H9 (cell line): ENCODE measurements around the gene ATP7B. TPM values are rescaled to one million over a fixed set of nuclear protein-coding genes. Genes with fewer than 3 reads are reported as not detected.

Experiments used
- DNase-seq: peaks from one replicate; pipeline ENCODE4 v3.0.0-alpha.2; 2017
- H2AFZ ChIP-seq: one replicate; pipeline ENCODE4 v1.6.1; 2013; ENCODE audit warnings: mild to moderate bottlenecking, low read length, control low read depth, moderate library complexity
- H2AK5ac ChIP-seq: 2 replicates; pipeline ENCODE4 v1.6.1; 2013; ENCODE audit warnings: low read length, control low read depth, mixed read lengths; ENCODE audit not compliant: insufficient read length
- H2BK120ac ChIP-seq: one replicate; pipeline ENCODE4 v1.6.1; 2013; ENCODE audit warnings: low read depth, mild to moderate bottlenecking, low read length, control low read depth, inconsistent platforms; ENCODE audit not compliant: poor library complexity, severe bottlenecking
- H2BK12ac ChIP-seq: 2 replicates; pipeline ENCODE4 v1.6.1; 2013; ENCODE audit warnings: low read length, control low read depth, mixed read lengths, low read depth; ENCODE audit not compliant: insufficient read length
- H2BK15ac ChIP-seq: 2 replicates; pipeline ENCODE4 v1.6.1; 2013; ENCODE audit warnings: low read depth, low read length, control low read depth
- H2BK20ac ChIP-seq: one replicate; pipeline ENCODE4 v1.6.1; 2013; ENCODE audit warnings: low read depth, mild to moderate bottlenecking, low read length, control low read depth, inconsistent platforms; ENCODE audit not compliant: poor library complexity, severe bottlenecking
- H2BK5ac ChIP-seq: 2 replicates; pipeline ENCODE4 v1.6.1; 2013; ENCODE audit warnings: low read length, control low read depth, mixed read lengths; ENCODE audit not compliant: insufficient read length
- H3K14ac ChIP-seq: 2 replicates; pipeline ENCODE4 v1.6.1; 2013; ENCODE audit warnings: low read length, control low read depth; ENCODE audit not compliant: insufficient read depth
- H3K18ac ChIP-seq: 2 replicates; pipeline ENCODE4 v1.6.1; 2013; ENCODE audit warnings: low read depth, mild to moderate bottlenecking, mixed read lengths, low read length, control low read depth; ENCODE audit not compliant: insufficient read length
- H3K23ac ChIP-seq: 2 replicates; pipeline ENCODE4 v1.6.1; 2013; ENCODE audit warnings: low read length, control low read depth, mixed read lengths, low read depth; ENCODE audit not compliant: insufficient read length
- H3K23me2 ChIP-seq: 2 replicates; pipeline ENCODE4 v1.6.1; 2013; ENCODE audit warnings: low read depth, mild to moderate bottlenecking, mixed read lengths, low read length, control low read depth; ENCODE audit not compliant: insufficient read length, poor library complexity, severe bottlenecking
- H3K27ac ChIP-seq: 2 replicates; pipeline ENCODE4 v1.5.1; 2013; ENCODE audit warnings: low read length, control low read depth, mixed read lengths, low read depth; ENCODE audit not compliant: insufficient read length
- H3K27me3 ChIP-seq: 2 replicates; pipeline ENCODE4 v1.6.1; 2013; ENCODE audit warnings: low read length, control low read depth, inconsistent platforms; ENCODE audit not compliant: insufficient read depth
- H3K4ac ChIP-seq: 2 replicates; pipeline ENCODE4 v1.6.1; 2013; ENCODE audit warnings: low read depth, mild to moderate bottlenecking, control low read depth, inconsistent platforms, low read length, moderate library complexity
- H3K4me1 ChIP-seq: 2 replicates; pipeline ENCODE4 v1.6.1; 2013; ENCODE audit warnings: low read length, control low read depth, inconsistent platforms; ENCODE audit not compliant: insufficient read depth
- H3K4me2 ChIP-seq: 2 replicates; pipeline ENCODE4 v1.6.1; 2013; ENCODE audit warnings: low read length, control low read depth, mixed read lengths; ENCODE audit not compliant: insufficient read length, insufficient read depth
- H3K56ac ChIP-seq: 2 replicates; pipeline ENCODE4 v1.6.1; 2013; ENCODE audit warnings: low read depth, mild to moderate bottlenecking, mixed read lengths, low read length, control low read depth; ENCODE audit not compliant: insufficient read length
- H3K79me1 ChIP-seq: 2 replicates; pipeline ENCODE4 v1.6.1; 2013; ENCODE audit warnings: low read depth, mild to moderate bottlenecking, moderate library complexity, low read length, control low read depth, inconsistent platforms; ENCODE audit not compliant: insufficient read depth, poor library complexity, severe bottlenecking
- H3K79me2 ChIP-seq: 2 replicates; pipeline ENCODE4 v1.6.1; 2013; ENCODE audit warnings: low read length, control low read depth, inconsistent platforms; ENCODE audit not compliant: insufficient read depth
- H3K9ac ChIP-seq: 2 replicates; pipeline ENCODE4 v1.6.1; 2013; ENCODE audit warnings: low read length, control low read depth, mixed read lengths; ENCODE audit not compliant: insufficient read length; ENCODE audit errors: extremely low read depth
- H3K9me3 ChIP-seq: one replicate; pipeline ENCODE4 v1.6.1; 2013; ENCODE audit warnings: low read depth, low read length, inconsistent platforms; ENCODE audit not compliant: control insufficient read depth
- H3T11ph ChIP-seq: one replicate; pipeline ENCODE4 v1.6.1; 2013; ENCODE audit warnings: mild to moderate bottlenecking, low read length, control low read depth, inconsistent platforms
- H4K20me1 ChIP-seq: one replicate; pipeline ENCODE4 v1.6.1; 2013; ENCODE audit not compliant: control insufficient read depth, insufficient read length, insufficient read depth
- H4K5ac ChIP-seq: 2 replicates; pipeline ENCODE4 v1.6.1; 2013; ENCODE audit warnings: low read depth, mild to moderate bottlenecking, mixed read lengths, low read length, control low read depth; ENCODE audit not compliant: insufficient read length
- H4K8ac ChIP-seq: replicated peaks from 2 replicates; pipeline ENCODE4 v1.6.1; 2013; ENCODE audit warnings: low read length, control low read depth, mixed read lengths, low read depth; ENCODE audit not compliant: insufficient read length
- H4K91ac ChIP-seq: 2 replicates; pipeline ENCODE4 v1.6.1; 2013; ENCODE audit warnings: low read depth, mild to moderate bottlenecking, moderate library complexity, mixed read lengths, low read length, control low read depth; ENCODE audit not compliant: insufficient read length
- H3K27ac Mint-ChIP-seq, 3 experiments: 2 replicates in 2 of 3; 3 replicates in 1 of 3; pipeline ENCODE4 v1.8.0; 2020 to 2021; ENCODE audit warnings: mixed read lengths in 3 of 3, mild to moderate bottlenecking in 1 of 3, moderate library complexity in 1 of 3
- H3K27me3 Mint-ChIP-seq: 2 replicates; pipeline ENCODE4 v1.8.0; 2021; ENCODE audit warnings: low read depth, mild to moderate bottlenecking, moderate library complexity, mixed read lengths
- H3K36me3 Mint-ChIP-seq, 3 experiments: 2 replicates in 2 of 3; 3 replicates in 1 of 3; pipeline ENCODE4 v1.8.0; 2020 to 2021; ENCODE audit warnings: low read depth in 3 of 3, mixed read lengths in 3 of 3; ENCODE audit not compliant: insufficient read depth in 1 of 3
- H3K4me1 Mint-ChIP-seq, 2 experiments: 2 replicates each; pipeline ENCODE4 v1.8.0; 2020; ENCODE audit warnings: mixed read lengths in 2 of 2
- H3K4me3 Mint-ChIP-seq, 2 experiments: 2 replicates in 1 of 2; 3 replicates in 1 of 2; pipeline ENCODE4 v1.8.0; 2020 to 2021; ENCODE audit warnings: mild to moderate bottlenecking in 2 of 2, mixed read lengths in 2 of 2, moderate library complexity in 1 of 2
- H3K9me3 Mint-ChIP-seq, 2 experiments: 2 replicates in 1 of 2; 3 replicates in 1 of 2; pipeline ENCODE4 v1.8.0; 2020; ENCODE audit warnings: mild to moderate bottlenecking in 2 of 2, mixed read lengths in 2 of 2, moderate library complexity in 1 of 2
- CTCF ChIP-seq: fragments of 200-600 bp; sonication (generic); conservative IDR thresholded peaks from 3 replicates; pipeline ENCODE4 v1.8.0; 2021; ENCODE audit warnings: antibody characterized with exemption, mild to moderate bottlenecking
- WGBS: extraction: QIAGEN DNeasy Blood & Tissue Kit; methylation state at CpG from one replicate; pipeline ENCODE4 v1.1.7; 2013; ENCODE audit warnings: missing lambda C conversion rate, low lambda C conversion rate, mixed read lengths; ENCODE audit not compliant: insufficient read length; ENCODE audit errors: extremely low coverage; 5-methylcytosine and 5-hydroxymethylcytosine counted together
- total RNA-seq: library from RNA; stranded (reverse); gene quantifications from 2 replicates; pipeline ENCODE4 v1.2.1, GENCODE V29; 2021

Gene ATP7B
- total RNA-seq, 1 experiment from 2014 or later: 5.8 TPM

GRCh38 chr13:51927129-51927528 lies 84.1 kb downstream of the ATP7B start:
- no peaks in the 10 kb centered on the region for H3K9me3 Mint-ChIP-seq
- WGBS: no CpG with 5 or more reads among the region's 7 CpGs
- H3K27ac Mint-ChIP-seq: no peak overlapping the region

More at GRCh38 chr13:51927129-51927528, 84.1 kb downstream of the ATP7B start:
- H2AFZ ChIP-seq: no peak overlapping the region
- H3K9ac ChIP-seq: no peak overlapping the region
- no peak overlapping the region for H2AK5ac ChIP-seq
- no peak overlapping the region for H3K4me3 Mint-ChIP-seq
- H2BK120ac ChIP-seq: no peak overlapping the region
- no peaks in the 10 kb centered on the region for H3K23me2 ChIP-seq
- H3K23ac ChIP-seq: no peak overlapping the region
- no peak overlapping the region for H4K8ac ChIP-seq
- peaks cover 0 to 6% of the 10 kb centered on the region in 2 experiments; a peak in 1 of 4 replicates for H3K4me1 Mint-ChIP-seq
- no peak overlapping the region for H3K18ac ChIP-seq
- no peak overlapping the region for H3K27ac ChIP-seq
- H3K14ac ChIP-seq: no peak overlapping the region
- H2BK20ac ChIP-seq: no peak overlapping the region
- H3K4me1 ChIP-seq: no peaks in the 10 kb centered on the region
- H3K9me3 ChIP-seq: no peaks in the 10 kb centered on the region
- no peak overlapping the region for H3K4ac ChIP-seq
- no peak overlapping the region for H4K5ac ChIP-seq
- H3T11ph ChIP-seq: no peak overlapping the region
- no peaks in the 10 kb centered on the region for H3K79me2 ChIP-seq
- H3K79me1 ChIP-seq: no peaks in the 10 kb centered on the region
- no peaks in the 10 kb centered on the region for H3K27me3 ChIP-seq
- no peaks in the 10 kb centered on the region for H4K20me1 ChIP-seq
- no peak for DNase-seq
- H4K91ac ChIP-seq: no peak overlapping the region
- H2BK5ac ChIP-seq: no peak overlapping the region
- no peak overlapping the region for H2BK12ac ChIP-seq
- H3K4me2 ChIP-seq: no peak overlapping the region
- no peak overlapping the region for H3K56ac ChIP-seq
- H2BK15ac ChIP-seq: no peak overlapping the region
- no peaks in the 10 kb centered on the region for H3K36me3 Mint-ChIP-seq
- no peaks in the 10 kb centered on the region for H3K27me3 Mint-ChIP-seq
- no peak for TF ChIP-seq CTCF
